ENCODE data around the gene SLC38A4.

SLC38A4 gene

DNA sequence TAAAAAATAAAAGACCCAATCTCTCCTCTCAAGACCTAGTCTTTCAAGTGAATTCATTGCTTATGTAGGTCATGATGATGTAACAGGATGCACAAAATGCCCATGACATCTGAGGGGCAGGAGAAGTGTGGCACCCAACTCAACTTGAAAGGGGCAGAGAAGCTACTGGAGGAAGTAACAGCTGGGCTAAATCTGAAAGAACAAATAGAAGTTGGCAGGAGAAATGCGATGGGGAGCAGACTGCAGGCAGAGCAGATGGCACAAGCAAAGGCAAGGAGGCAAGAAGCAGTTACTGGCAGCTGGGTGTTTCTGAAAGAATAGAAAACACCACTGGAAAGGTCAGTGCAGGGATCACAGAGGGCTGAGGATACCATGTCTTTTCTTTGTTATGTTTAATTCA, 14.6 kb downstream of the SLC38A4 start:
- DNase-seq: no peak

DNA sequence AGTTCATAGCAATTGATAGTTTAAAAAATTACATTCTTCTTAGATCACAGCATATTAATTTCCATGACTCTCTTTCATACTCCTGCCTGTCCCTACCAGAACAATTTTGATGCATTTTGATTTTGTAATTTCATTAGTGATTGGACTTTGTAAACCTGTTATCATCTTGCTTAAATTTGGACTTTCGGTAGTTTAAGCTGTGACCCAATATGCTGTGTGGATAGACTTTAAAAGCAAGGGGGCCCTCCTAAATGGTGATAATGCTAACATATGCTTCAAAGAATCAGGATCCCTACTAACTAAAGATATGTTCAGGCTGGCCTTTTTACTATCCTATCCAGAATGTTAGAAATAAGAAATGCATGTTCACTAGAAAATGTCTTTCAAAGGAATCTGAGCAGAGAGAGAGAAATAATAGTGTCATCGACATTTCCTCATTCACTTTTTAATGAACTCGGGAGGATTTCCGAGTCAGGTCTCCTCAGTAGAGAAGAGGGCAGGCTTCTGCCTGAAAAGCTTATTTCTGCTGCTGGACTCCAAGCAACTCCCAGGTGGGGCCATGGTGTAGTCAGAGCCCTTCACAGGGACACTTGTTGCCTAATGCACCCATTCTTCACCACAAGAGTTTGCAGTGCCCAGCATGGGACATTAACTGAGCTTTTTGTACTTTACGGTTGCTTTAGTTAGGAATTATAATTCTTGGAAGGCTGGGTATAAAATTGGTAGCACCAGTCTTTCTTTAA, 16.7 kb downstream of the SLC38A4 start:
- no peak for DNase-seq

DNA sequence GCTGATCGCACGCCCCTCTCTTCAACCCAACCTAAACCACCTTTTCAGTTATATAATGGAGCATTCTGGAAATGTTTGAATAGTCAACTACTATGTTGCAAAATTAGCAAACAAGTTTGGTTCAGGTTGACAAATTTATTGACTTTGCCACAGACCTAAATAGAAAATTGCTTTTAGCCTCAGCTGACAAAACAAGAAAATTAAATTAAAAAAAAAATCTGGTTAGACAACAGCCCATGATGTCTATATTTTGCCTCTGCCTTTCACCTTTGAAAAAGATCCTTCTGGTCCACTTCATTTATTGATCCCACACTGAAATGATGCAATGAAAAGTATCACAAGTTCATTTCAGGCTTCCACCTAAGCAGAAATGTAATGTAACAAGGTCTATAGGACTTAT, 17.5 kb downstream of the SLC38A4 start:
- DNase-seq: no peak

DNA sequence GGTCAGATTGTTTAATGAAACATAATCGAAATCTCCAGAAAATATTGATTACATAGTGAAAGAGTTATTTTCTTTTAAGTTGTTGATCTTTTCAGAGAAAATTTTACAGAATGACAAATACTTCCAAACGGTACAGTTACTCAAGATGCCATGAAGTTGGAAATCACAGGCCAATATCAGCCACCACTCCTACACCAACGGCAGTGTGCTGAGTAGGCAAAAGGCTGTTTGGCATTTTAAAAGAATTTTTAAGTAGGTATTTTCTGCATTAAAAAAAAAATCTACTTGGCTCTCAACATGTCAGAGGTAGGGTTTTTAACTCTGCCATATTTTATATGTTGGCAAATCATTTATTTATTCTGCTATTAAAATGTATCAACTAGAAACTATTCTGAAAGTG, 21.7 kb downstream of the SLC38A4 start:
- no peak for DNase-seq

DNA sequence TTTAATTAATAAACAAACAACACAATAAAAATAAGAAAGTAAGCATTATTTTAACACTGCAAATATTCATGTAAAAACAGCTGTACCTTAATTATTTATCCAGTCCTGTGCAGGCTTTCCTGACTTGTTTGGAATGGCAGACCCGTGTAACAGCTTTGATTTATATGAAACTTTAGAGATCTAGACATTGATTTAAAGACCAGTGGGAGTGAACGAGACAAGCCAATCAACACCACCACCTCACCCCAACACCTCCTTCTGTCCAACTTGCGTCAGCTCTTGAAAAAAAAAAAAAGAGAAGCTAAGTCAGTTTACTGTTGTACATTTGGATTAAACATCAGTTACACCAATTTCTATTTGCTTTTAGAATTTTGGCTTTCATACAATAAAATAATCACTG, 22.3 kb downstream of the SLC38A4 start:
- no peak for DNase-seq

DNA sequence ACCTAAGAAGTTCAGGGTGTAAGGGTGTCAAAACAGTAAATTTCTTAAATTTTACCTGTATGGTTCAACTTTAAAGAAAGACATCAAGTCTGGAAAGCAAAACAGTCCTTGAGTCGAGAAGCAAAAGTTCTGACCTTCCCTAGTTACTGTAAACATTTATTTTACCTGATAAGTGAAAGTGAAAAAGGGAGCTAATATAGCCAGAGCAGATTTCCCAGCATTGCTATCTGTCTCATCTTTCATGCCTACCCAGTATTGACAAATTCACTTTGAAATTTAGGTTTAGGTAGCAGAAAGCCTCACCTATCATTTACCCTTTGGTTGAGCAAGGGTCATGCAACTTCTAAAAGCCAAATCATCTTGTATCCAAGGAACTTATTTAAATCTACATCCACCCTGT, 24.5 kb downstream of the SLC38A4 start:
- DNase-seq: no peak

DNA sequence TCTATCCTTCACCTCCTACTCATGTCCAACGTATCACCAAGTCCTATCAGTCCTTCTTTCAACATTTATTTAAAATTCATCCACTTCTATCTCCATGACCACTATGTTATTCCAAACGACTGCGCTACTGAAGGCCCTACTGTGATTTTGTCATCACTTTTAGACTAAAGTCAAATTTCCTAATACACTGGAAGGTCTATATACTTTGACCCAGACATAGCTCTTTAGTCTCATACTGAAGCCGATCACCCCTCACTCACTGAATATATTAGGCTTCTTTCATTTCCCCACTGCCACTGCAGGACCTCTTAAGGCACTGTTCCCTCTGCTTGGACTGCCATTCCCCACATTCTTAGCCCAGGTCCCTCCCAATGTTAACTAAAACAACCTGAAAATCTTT, 25.6 kb downstream of the SLC38A4 start:
- no peak for DNase-seq

DNA sequence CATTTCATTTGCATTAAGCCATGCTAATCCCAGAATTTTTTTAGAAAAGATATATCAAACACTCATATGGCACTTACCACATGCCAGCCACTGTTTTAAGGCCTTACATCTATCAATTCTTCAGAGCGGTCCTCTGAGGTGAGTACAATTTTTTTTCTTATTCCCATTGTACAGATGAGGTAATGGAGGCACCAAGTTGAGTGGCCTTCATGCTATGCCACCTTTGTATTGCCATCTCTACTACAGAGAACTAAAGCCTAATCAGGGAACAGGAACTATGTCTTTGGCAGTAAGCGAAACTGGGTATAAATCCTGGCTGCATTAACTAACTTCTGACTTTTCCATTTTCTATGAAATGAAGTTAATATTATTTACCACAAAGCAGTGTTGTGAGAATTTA, 27.1 kb downstream of the SLC38A4 start:
- DNase-seq: no peak

DNA sequence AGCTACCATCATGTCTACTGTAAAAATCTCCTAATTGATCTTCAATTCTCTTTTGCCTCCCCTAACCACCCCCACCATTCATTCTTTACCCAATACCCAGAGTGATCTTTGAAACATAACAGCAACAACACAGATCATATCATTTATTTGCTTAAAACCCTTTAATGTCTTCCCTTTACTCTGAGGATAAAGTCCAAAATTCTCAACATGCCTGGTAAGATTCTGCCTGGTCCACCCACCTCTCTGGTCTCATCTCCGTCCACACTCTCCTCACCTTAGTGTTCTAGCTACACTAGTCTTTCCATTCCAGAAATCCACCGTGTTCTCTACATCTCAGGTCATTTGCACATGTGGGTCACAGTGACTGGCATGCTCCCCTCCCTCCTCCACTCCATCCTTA, 27.7 kb downstream of the SLC38A4 start:
- no peak for DNase-seq

DNA sequence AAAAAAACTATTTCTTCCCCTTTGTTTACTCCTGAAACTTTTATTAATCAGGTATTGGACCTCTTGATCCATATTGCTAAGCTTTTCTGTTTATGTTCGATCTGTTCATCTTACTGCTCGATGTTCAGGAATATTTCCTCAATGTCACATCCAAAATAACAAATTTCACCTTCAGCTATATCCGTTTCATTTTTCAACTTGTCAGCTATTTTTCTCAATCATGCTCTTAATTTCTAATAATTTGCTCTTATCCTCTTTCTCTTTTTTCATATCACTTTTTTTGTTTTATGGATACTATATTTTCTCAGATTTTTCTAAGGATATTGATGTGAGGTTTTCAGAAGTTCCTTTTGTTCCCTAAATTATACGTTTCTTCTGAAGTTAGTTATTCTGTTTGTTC, 29.8 kb downstream of the SLC38A4 start:
- DNase-seq: no peak

DNA sequence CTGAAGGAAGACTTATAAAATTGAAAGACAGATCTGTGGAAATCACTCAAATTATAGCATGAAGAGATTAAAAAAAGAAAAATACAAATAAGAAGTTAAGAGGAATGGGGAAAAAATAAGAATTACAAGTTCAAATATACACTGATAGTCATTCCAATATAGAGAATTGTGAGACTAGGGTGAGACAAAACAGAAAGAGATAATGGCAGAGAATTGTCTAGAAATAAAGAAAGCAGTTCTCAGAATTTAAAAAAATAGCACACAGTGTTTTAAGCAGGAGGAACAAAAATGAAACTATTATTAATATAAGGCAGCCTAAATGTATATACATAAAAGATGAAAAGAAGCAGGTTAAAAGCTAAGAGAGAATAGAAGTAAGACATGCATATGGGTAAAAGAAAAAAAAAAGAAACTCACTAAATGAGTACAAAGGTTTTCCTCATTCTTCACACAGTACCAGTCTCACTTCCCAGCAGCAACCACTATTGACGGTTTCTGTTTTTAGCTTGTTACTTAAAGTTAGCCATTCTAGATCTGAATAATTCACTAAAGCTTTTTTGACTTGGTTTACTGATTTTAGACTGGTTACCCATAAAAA, 31.1 kb downstream of the SLC38A4 start:
- DNase-seq: no peak

DNA sequence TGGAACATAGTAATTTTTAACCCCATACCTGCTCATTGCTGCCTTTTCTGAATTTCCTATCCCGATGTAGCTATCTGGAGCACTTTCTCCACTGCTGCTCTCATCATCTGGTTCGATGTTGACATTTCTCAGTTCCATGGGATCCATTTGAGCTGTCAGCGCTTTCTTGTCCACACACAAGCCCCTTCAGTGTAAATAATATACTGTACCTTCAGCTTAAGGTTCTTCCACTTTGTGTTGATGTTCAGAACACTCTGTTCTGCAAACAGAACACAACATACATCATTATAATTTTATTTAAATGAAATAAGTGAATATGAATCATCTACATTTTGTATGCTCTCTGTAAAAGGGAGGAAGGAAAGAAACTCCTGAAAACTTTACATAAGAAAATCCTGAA, 32.9 kb downstream of the SLC38A4 start:
- no peak for DNase-seq

DNA sequence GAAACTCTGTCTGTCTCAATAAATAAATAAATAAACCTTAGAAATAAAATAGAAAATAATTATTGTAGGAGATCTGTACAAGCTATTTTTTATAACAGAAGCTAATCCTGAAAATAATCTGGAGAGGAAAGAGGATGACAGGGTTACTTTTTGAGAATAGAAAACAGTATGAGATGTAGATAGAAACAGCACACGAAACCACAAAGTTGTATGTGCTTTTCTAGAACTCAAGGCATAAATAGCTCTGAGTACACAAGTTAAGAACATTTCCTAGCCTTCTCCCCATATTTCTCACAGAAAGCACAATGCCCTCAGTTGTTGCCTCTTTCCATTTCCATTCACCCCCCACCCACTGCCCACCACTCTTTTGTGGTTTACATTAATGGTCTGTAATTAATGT, 35.7 kb downstream of the SLC38A4 start:
- DNase-seq: no peak

DNA sequence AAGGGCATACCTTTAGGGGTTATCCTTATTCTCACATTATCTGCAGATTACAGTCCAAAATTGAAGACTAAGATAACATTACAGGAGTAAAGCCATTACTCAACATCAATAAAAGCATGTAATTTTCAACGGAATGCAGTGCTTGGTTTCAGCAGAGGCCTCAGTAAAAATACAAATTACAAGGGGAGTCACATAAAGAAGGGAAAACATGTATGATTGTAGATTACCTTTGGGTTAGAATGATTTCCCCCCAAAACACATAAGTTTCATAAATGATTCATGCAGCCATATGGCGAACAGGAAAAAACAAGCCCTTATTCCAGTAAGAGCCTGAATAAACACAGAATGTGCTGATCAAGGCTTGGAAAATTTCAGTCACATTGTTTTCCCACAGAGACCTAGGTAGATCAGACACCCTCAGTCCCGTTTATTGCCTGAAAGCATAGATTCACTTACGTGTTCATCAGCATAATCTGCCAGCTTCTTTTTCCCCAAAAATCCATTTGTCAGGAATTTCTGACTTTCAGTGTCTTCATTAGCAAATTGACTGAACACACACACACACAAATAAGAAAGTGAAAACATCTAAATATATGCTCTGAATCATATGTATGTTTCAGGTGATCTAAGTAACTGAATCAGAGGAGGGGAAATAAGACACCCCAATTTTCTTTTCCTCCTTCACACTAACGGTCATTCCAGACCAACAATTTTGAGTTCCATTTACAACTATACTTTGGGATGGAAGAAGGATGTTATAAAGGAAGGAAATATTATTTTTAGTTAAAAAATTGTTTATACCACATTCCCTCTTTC, 37.5 kb downstream of the SLC38A4 start:
- DNase-seq: no peak

DNA sequence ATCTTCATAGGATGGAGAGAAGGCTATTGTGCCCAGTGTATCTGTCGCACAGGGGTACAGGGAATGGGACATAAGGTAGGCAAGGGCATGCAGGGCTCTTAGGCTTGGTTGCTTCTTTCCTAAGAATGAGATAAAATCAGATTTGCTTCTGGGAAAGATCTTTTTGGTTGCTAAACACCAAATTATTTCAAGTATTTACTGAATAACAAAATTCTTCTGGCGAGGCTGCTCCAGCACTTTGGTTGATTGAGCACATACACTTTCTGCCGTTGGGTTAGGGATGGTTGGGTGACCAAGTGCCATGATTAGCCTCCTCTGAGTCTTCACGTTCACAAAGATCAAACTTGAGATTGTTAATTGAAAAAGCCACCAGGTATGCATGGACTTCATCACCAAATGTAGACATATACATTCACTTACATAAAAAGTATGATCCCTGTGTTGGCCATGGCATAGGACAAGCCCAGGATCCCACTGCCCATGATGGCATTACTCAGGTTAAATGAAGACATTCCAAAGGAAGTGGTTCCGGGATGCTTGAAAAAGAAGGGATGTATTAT, 38.2 kb downstream of the SLC38A4 start:
- no peak for DNase-seq

DNA sequence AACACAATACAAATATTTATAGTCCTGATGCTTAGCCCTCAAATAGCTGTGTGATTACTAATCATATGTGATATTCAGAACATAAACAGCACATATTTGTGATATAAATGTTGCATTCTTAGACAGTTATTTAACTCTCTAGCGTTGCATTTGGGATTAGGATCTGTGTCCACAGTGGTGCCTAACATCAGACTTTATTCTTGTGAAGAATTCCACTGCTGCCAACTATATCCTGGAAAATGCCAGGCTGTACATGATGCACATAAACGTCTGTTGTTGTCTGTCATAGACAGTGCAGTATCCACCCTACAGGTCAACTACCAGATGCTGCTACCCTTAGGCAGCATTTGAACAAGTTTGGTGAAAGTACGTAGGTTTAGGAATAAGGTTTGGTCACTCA, 39.0 kb downstream of the SLC38A4 start:
- no peak for DNase-seq

DNA sequence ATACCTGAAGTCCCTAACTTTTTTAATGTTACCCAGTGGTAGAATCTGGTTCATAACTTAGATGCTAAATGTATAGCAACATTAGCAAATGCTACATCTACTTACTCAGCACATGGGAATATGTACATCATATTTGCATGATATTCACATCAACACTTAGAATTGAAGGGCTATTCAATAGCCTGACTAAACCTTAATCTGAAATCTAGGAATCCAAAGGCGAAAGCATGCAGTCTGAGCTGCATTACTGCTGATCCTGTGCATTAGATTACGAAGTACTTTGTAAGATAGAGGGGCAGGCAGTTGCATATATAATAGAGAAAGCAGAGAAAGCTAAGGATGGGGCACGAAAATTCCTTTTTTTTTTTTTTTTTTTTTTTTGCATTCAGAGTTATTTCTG, 40.4 kb downstream of the SLC38A4 start:
- DNase-seq: no peak

DNA sequence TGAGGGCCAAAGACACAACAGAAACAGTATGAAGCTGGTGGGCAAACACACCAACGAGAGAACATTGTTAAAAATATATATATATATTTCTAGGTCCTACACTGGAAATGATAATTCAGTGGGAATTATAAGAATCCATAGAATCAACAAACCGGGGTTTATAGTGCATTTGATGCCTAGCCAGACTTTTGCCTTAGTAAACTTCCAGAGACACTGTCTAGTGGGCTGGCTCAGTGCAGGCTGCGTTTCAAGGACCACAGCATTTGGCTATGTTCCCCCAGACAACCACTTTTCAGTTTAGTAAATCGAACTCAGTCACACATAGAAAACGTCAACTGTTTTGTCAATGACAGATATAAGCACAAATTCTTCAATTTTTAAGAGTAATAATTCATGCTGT, 41.9 kb downstream of the SLC38A4 start:
- DNase-seq: no peak

DNA sequence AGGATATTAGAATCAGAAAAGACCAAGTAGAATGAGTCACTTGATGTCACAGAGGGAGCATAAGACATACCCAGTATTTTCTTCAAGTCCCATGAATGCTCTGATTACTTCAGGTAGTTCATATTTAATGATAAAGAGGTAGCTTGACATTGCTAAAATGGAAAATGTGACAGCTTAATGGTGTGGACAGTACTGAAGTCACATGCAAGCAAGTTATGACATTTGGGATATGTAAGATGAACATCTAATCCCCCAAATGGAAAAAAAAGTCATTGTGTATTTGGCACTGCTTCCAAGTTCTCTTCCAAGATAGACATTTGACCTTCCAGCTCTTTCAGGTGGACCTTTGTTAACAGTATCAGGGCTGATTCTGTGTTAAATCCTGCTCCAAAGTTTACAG, 45.9 kb downstream of the SLC38A4 start:
- no peak for DNase-seq

DNA sequence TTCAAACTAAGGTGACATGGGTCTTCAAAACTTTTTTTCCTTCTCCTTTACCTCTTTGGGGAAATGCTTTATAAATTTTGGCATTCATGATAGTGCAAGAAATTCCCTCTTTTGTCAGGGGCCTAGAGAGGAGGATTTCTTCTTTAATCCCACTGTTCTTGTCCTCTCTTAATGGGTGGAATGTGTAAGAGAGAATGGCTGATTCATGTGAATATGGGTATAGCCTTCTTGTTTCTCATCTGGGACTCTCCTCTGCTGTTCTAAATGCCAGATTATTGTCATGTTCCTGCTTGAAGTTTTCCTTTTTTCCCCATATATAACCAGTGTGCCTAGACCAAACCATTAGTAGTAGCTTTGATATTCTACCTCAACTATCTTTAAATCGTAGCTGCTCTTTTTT, 46.7 kb downstream of the SLC38A4 start:
- DNase-seq: no peak

DNA sequence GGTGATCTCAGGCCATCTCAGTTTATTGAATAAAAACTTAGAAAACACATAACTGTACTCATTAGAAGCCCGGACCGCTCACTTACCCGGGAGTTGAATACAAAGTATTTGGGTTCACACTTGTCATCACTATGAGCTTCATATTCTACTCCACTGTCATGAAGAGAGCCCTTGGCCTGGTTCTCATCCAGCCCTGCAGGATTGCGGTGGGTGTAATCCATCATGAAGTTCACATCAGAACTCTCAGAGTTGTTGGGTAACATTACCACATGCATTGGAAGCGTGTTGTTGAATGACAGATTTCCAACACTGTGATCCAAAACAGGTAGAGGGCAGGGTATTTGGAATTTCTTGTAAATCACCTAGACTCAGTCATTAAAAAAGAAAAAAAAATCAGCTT, 47.4 kb downstream of the SLC38A4 start:
- DNase-seq: no peak

DNA sequence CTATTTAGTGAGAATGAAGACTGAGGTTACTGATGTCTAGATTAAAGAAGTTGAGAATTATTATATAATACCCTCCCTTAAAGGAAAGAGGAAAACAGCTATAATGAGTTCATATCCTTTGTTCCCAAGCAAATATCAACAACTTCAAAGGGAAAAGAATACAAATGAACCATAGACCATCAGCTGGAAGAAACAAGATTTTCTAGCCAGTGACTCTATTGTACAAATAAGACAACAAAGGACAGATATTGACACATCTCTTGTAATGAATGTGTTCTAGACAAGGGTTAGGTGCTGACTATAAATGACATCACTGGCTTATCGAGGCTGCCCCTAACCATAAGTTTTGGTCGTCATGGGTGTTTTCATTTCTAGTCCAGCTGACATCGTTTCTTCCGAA, 48.2 kb downstream of the SLC38A4 start:
- DNase-seq: no peak

DNA sequence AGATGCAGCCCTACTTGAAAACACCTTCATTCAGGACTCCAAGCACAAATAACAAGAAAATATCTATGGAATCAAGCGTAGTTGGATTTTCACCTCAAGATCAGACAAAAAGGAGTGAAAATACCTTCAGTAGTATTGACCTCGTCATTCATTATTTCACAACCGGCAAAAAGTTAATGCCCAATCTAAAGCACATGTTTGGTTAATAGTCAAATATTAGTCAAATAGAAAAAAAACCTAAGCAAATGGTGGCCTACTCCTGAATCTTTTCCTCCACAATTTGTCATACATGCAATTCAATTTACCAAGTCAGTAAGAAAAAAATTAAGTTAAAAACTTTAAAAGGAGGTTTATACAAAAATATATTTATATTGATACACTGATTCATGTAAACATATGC, 50.0 kb downstream of the SLC38A4 start:
- DNase-seq: no peak

DNA sequence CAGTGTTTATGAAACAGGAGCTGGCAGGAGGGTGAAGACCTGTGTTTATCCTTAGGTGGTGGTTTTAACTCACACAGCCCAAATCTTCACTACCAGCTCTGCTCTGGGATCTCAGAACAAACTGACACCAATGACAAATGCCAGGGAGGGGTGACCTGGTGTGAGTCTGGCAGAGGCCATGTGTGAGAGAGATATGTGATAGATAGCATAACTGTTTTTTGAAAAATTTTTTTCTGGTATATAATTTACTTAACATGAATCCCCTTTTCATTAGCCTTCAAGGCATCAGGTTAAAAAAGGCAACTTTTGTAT, 51.5 kb downstream of the SLC38A4 start:
- no peak for DNase-seq
